Measurements from ENCODE around the gene IL13RA2.

DNA sequence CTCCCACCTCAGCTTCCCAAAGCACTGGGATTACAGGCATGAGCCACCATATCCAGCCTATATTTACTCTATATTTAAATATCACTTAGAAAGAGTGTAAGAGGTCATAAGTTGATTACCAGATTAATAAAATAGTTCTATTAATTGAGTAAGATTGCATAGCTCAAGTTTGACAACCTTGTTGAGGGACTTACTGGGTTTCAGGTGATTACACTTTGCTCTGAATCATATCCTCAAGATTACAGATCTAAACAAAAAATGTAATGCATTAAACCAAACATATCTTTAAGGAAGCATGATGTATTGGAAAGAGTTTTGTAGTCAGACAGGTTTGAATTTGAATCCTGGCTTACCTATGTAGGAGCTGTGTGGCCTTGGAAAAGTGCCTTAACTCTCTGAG lies 47.9 kb upstream of the IL13RA2 start:
- TF ChIP-seq, protein P1, sequence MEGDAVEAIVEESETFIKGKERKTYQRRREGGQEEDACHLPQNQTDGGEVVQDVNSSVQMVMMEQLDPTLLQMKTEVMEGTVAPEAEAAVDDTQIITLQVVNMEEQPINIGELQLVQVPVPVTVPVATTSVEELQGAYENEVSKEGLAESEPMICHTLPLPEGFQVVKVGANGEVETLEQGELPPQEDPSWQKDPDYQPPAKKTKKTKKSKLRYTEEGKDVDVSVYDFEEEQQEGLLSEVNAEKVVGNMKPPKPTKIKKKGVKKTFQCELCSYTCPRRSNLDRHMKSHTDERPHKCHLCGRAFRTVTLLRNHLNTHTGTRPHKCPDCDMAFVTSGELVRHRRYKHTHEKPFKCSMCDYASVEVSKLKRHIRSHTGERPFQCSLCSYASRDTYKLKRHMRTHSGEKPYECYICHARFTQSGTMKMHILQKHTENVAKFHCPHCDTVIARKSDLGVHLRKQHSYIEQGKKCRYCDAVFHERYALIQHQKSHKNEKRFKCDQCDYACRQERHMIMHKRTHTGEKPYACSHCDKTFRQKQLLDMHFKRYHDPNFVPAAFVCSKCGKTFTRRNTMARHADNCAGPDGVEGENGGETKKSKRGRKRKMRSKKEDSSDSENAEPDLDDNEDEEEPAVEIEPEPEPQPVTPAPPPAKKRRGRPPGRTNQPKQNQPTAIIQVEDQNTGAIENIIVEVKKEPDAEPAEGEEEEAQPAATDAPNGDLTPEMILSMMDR (CRISPR knock-in tag; IDR thresholded peaks at IDR 0.05), result no peak
- no peak for TF ChIP-seq ATAD3A (CRISPR knock-in tag; IDR thresholded peaks at IDR 0.05)
- no peak for TF ChIP-seq CREB1 (IDR thresholded peaks at IDR 0.05)
- no peak for TF ChIP-seq CREB1 (CRISPR knock-in tag; IDR thresholded peaks at IDR 0.05)
- TF ChIP-seq, protein P2, sequence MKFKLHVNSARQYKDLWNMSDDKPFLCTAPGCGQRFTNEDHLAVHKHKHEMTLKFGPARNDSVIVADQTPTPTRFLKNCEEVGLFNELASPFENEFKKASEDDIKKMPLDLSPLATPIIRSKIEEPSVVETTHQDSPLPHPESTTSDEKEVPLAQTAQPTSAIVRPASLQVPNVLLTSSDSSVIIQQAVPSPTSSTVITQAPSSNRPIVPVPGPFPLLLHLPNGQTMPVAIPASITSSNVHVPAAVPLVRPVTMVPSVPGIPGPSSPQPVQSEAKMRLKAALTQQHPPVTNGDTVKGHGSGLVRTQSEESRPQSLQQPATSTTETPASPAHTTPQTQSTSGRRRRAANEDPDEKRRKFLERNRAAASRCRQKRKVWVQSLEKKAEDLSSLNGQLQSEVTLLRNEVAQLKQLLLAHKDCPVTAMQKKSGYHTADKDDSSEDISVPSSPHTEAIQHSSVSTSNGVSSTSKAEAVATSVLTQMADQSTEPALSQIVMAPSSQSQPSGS (CRISPR knock-in tag; IDR thresholded peaks at IDR 0.05), result no peak
- TF ChIP-seq TRIM24 (CRISPR knock-in tag; IDR thresholded peaks at IDR 0.05), result no peak
- no peak for TF ChIP-seq TAF1 (CRISPR knock-in tag; IDR thresholded peaks at IDR 0.05)
- TF ChIP-seq RBFOX2 (IDR thresholded peaks at IDR 0.05; ENCODE audit: low read depth, low read length), result no peak
- TF ChIP-seq ZNF263 (CRISPR knock-in tag; IDR thresholded peaks at IDR 0.05), result no peak
- no peak for TF ChIP-seq SIN3A (IDR thresholded peaks at IDR 0.05; ENCODE audit: borderline replicate concordance, low read depth, low read length)
- TF ChIP-seq POLR2A (IDR thresholded peaks at IDR 0.05; ENCODE audit: insufficient read depth in 1 of 2, low read depth in 2 of 2, low read length in 2 of 2), result no peak
- TF ChIP-seq, protein P3, sequence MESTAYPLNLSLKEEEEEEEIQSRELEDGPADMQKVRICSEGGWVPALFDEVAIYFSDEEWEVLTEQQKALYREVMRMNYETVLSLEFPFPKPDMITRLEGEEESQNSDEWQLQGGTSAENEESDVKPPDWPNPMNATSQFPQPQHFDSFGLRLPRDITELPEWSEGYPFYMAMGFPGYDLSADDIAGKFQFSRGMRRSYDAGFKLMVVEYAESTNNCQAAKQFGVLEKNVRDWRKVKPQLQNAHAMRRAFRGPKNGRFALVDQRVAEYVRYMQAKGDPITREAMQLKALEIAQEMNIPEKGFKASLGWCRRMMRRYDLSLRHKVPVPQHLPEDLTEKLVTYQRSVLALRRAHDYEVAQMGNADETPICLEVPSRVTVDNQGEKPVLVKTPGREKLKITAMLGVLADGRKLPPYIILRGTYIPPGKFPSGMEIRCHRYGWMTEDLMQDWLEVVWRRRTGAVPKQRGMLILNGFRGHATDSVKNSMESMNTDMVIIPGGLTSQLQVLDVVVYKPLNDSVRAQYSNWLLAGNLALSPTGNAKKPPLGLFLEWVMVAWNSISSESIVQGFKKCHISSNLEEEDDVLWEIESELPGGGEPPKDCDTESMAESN (CRISPR knock-in tag; conservative IDR thresholded peaks at IDR 0.05), result no peak
- TF ChIP-seq, protein P4, sequence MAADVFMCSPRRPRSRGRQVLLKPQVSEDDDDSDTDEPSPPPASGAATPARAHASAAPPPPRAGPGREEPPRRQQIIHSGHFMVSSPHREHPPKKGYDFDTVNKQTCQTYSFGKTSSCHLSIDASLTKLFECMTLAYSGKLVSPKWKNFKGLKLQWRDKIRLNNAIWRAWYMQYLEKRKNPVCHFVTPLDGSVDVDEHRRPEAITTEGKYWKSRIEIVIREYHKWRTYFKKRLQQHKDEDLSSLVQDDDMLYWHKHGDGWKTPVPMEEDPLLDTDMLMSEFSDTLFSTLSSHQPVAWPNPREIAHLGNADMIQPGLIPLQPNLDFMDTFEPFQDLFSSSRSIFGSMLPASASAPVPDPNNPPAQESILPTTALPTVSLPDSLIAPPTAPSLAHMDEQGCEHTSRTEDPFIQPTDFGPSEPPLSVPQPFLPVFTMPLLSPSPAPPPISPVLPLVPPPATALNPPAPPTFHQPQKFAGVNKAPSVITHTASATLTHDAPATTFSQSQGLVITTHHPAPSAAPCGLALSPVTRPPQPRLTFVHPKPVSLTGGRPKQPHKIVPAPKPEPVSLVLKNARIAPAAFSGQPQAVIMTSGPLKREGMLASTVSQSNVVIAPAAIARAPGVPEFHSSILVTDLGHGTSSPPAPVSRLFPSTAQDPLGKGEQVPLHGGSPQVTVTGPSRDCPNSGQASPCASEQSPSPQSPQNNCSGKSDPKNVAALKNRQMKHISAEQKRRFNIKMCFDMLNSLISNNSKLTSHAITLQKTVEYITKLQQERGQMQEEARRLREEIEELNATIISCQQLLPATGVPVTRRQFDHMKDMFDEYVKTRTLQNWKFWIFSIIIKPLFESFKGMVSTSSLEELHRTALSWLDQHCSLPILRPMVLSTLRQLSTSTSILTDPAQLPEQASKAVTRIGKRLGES (CRISPR knock-in tag; IDR thresholded peaks at IDR 0.05; ENCODE audit: borderline replicate concordance), result no peak
- TF ChIP-seq ATF1 (CRISPR knock-in tag; IDR thresholded peaks at IDR 0.05), result no peak
- no peak for TF ChIP-seq SP2 (CRISPR knock-in tag; IDR thresholded peaks at IDR 0.05)
